ENCODE data around the gene SNX10.

Gene SNX10

DNA sequence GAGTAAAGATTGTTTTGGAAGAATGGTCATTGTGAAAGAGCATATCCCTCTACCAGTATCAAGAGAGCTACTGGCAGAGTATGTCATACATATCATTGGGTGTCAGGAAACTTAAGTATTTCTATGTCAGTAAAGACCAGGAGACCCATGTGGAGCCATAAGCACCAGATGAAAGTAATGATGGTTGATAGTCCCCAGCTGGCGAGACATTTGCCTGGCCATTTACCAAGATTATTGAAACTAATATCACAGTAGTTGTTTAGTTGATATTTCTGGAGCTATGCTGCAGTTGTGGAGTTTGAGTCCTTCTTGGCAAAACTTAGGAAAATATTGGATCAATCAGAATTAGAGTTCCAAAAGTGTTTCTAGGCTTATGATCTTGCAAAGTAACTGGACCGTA lies 114.8 kb downstream of the SNX10 start:
- DNase-seq, result no peak

DNA sequence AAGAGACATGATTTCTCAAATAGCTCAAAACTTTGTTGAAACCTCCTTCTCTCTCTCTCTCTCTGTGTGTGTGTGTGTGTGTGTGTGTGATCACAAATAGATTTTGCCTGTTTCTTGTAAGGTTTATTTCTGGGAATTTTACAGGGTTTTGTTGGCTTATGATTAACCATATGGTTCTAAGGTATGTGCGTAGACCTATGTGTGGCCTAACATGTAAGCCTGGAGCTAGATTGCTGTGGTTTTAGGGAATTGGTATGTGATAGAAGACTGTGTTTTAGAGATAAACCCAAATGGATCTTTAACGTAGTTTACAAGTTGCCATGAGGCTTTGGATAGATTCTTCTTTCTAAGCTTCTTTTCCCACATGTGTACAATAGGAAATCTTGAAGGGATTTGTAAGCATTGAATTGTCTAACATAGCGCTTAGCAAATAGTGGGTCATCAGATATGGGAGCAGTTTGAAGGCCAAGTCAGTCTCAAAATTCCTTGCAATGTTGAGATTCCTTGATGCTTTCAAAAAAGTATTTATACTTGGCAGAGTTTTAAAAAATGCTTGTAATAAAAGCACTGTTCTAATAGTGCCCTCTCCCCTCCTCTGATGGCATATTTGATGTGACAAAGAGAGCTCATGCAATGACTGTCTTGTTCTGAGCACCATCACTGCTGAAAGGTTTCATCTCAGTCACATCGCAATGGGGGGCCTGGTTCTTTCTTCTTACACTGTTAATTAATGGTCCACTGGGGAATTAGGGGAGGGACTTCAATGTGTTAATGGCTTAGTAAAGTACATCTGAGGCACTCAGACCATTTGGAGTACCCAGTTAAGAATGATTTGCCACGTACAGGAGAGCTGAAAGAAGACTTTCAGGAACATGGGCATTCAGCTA lies 118.2 kb downstream of the SNX10 start:
- no peak for DNase-seq

DNA sequence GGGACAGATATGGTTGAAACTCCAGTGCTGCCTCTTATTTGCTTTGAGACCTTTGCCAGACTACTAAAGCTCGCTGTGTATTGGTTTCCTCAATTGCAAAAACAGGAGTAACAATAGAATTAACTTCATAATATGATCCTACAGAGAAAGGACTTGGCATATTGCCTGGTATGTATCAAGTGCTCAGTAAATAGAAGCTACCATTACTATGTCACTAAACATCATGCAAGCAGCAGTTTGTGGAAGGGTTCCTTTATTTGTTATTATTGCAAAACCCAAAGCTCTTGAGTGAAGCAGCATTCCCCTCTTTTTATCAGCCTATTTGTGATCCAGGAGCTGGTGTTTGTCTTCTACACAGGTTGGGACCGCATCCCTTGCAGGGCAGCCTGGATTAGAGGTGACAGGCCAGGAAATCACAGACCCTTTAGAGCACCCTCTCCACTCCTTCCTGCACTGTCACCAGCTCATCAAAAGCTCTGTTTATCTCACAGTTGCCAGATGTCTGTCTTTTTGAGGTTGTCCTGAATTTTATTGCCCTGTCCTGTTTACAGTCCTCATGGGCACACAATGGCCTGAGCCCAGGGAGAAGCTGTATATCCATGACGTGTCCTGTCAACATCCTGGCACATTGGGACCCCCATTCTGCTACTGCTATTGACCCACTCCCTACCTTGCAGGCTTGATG lies 121.5 kb downstream of the SNX10 start:
- DNase-seq, result no peak

DNA sequence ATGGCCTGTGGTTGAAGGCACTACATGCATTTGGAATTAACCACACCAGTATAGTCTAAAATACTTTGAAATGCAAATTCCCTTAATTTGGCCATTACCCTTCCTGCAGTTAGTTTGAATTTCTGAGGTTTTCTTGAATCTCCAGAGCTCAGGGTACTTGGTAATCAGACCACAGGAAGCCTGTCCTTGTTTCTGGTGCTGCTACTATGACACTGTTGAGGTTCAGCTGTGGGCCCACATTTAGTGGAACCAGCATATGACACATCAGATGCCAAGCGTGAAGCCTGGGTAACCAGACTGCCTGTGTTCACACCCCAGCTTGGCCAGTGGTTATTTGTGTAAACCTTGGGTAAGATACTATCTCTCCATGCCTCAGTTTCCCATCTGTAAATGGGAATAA lies 124.3 kb downstream of the SNX10 start:
- DNase-seq, result no peak

DNA sequence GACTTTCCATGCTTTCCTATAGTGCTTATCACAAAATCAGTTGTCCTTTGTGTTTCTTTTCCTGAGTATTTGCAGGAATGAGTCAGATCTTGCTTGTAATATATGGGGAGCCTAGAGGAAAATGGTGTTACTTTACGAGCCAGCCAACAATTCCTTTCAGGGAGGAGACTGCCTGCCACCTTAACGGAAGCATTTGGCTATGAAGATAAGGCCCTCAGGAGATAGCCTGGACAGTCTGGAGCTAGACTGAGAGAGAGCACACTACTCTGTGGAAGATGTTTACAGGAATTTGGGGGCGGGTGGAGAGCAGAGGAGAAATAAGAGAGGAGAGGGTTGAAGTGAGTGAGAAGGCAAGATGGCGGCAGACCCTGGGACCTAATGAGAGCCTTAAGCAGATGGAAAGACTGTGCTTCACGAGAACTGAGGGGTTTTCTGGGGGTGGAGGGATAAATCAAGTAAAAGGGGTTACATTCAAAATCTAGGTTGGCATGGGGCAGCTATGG lies 126.3 kb downstream of the SNX10 start:
- no peak for DNase-seq

DNA sequence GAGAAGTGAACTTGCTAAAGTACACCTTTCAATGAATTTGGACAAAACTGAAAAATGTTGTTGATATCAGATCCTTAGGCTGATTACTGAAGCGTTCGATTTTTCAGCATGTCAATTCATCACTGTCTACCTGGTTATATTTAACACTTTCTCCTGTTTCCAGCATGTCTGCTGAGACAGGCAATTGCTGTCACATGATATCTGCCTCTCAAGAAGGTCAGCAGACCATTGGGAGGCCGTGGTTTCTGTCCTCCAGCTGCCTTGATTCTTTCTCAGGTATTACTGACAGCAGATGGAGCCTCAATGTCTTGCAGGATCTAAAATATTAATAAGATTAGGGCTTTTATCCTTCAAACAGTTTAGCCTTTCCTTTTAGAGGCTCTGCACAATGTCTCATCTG lies 127.5 kb downstream of the SNX10 start:
- DNase-seq, result no peak

DNA sequence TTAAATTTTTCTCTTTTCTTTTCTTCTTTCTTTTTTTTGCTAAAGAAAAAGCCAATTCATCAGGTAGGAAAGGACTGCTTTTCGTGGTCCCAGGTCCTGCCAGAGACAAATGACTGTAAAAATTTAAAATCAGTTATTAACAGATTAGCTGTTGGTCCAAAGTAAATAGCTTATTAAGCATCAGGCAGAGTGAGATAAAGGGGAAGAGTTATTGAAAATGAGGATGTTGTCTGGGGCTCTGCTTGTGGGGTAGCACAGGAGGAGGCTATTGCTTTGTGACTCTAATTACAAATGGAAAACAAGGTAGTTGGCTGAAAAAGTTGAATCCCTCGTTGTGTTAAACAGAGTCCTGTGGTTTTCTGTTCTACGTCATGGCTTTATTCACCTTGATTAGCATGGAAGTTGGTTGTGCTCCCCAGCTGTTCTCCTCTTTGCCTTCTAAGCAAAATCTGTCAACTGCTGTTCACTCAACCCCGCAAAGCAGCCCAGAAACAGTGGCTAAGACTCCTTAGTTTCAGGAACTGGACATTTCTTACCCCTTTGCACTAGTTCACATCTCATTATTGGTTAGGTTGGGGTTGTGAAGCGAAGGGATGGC lies 128.9 kb downstream of the SNX10 start:
- DNase-seq, result no peak

DNA sequence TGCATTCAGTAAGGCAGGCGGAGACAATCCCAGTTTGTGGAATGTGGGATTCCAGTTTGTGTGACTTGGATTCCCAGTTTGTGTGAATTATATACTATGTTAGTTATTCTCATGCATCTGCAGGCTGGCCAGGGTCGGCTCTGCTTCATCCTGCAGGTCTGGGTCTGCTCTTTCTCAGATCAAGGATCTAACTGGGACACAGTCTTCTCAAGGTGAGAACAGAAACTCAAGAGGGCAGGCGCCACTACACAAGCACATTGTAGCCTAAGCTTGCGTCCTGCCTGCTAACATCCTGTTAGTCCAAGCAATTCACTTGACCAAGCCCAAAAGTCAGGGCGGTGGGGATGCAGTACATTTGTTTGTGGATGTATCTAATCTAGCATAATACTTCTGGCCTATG lies 131.1 kb downstream of the SNX10 start:
- DNase-seq, result no peak

DNA sequence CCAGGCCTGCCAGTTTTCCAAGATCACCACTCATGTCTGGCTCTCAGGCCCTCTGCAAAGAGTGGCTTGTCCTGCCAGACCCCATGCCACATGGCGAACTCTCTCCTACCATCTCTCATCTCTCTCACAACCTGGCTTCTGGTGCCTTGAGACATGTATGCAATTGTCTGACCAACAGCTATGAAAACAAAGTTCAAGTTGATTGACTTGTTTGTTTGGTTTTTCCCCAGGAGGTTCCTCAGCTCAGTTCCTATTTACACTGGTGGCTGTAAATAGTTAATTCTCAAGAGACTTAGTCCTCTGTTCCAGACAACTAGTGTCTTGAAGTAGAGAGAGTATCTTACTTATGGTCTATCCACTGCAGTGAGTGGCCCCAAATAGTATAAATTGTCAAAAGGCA lies 131.8 kb downstream of the SNX10 start:
- DNase-seq, result no peak

Measured in CD4-positive, alpha-beta T cell treated with Interferon alpha-2 for 1 hour (primary cell).